KBM-7 (cell line): ENCODE results near the gene ABCC1.

ENCODE experiments used
- DNase-seq: peaks from one replicate; pipeline ENCODE4 v3.0.0-alpha.2; 2015
- in situ Hi-C: fragments of 300-500 bp; cut with MboI; formaldehyde crosslinking; loops from 2 replicates; pipeline ENCODE4 v1.14.3; 2020; ENCODE audit warnings: low sequenced_read_pairs, low pct_unique_long_range_greater_than_20kb, mixed read lengths

The ABCC1 gene

DNA sequence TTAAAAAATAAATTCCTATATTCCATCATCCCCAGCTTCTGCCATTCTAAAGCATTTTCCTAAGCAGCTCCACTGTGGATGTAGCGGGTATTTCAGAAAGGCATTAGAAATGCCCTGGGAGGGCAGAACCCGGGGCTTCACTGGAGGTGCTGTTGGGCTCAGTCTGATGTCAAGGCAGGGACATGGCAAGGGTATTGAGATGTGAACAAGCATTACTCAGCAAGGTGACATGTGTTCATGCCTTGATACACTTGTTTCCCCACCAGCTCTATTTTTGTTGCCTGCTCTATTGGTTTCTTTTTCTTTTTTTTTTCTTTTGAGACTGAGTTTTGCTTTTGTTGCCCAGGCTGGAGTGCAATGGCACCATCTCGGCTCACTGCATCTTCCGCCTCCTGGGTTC lies 35.7 kb downstream of the ABCC1 start:
- DNase-seq: no peak
- in situ Hi-C loops: no loop called here

DNA sequence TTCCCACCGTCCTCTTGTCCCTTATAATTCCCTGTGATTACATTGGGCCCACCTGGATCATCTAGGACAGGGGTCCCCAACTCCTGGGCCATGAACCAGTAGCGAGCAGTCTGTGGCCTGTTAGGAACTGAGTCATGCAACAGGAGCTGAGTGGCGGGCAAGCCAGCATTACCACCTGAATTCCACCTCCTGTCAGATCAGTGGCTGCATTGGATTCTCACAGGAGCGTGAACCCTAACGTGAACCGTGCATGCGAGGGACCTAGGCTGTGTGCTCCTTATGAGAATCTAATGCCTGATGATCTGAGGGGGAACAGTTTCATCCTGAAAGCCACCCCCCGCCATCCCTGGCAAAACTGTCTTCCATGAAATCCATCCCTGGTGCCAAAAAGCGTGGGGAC lies 36.8 kb downstream of the ABCC1 start:
- in situ Hi-C loops: no loop called here

DNA sequence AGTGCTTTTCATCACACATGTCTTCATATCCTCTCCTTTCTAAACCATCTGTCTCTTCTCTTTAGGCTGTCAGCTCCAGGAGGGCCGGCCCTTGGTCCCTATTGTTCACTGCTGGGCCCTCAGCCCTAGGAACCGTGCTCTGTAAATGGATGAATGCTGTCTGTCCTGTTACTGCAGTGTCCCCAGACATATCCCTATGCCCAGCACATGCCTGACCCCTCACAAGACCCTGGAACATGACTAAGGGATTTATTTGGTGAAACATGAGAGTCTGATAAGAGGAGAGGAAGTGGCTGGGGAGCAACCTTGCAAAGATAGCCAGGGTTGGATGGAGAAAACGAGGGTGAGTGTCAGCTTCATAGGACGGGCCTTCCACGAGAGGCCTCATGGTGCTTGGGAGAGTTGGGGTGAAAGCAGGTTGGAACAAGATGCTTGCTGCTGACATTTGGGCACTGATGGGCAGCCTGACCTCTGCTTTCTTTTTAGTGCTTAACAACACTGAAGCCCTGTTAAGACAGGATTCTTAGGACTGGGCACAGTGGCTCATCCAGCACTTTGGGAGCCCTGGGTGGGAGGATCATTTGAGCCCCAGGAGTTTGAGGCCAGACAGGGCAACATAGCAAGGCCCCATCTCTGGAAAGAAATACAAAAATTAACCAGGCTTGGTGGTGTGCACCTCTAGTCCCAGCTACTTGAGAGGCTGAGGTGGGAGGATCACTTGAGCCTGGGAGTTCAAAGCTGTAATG lies 39.0 kb downstream of the ABCC1 start:
- in situ Hi-C loops: no loop called here
- peak; percentile 68 for DNase-seq

More for the DNA sequence above, 36.8 kb downstream of the ABCC1 start:
- DNase-seq: no peak

DNA sequence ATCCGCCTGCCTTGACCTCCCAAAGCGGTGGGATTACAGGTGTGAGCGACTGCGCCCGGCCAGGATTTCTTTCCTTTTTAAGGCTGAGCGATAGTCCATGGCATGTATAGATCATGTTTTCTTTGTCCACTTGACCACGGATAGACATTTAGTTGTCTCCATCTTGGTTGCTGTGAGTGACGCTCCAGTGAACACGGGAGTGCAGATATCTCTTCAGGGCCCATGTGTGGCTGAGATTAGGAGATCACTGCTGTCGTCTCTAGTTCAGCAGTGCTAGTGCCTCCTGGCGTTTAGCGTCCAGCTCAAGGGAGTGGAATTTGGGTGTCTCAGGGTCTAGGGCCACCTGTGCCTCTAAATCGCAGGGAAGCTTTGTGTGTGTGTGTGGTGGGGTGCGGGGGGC lies 41.5 kb downstream of the ABCC1 start:
- in situ Hi-C loops: no loop called here
- no peak for DNase-seq

DNA sequence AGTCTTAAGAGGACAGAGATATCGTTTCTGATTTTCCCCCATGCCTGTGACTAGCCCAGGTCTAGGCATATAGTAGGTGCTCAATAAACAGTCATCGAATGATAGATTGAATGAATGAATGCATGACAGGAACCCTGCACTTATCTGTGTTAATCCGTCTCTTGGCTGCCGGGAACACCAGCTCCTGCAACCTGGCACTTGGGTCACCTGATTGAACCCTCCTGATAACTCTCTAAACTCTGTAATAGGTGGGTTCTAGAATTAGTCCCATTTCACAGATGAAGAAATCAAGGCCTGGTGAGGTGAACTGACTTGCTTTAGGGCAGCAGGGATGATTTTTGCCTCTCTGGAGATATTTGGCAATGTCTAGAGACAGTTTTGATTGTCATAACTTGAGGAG lies 43.7 kb downstream of the ABCC1 start:
- in situ Hi-C loops: no loop called here
- DNase-seq: no peak

DNA sequence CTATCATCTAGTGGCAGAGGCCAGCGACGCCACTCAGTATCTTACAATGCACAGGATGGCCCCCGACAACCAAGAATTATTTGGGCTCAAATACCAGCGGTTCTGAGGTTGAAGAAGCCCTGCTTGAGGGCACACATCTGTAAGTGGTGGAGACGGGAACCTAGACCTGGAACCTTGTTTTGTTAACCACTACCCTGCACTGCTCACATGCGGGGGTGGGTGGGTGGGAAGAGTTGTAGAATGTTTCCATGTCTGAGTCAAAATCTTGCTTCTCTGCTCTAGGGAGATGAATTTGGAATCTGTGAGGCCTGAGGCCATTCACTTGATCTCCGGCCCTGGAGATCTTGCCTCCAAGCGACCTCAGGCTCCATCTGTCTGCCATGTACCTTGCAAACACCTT lies 44.1 kb downstream of the ABCC1 start:
- in situ Hi-C loops: no loop called here
- no peak for DNase-seq

DNA sequence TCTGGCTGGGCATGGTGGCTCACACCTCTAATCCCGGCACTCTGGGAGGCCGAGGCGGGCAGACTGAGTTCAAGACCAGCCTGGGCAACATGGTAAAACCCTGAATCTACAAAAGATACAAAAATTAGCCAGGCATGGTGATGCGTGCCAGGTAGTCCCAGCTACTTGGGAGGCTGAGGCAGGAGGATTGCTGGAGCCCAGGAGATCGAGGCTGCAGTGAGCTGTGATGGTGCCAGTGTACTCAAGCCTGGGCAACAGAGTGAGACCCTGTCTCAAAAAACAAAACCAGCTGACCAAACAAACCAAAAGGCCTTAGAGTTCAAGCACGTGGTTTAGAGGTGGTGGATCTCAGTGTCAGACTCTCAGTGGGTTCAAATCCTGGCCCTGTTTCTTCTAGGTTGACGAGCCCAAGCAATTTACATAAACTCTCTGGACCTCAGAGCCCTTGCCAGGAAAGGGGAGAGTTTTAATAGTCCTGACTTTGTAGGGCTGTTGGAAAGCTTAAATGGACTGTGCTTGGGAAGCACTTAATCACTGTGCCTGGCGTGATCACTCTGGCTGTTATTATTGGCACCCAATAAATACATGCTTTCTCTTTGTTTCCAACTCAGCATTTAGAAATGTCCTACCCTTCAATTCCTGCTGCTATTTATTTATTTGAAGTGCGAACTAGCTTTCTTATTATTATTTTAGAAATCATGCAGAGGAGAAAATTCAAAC lies 44.7 kb downstream of the ABCC1 start:
- in situ Hi-C loops: no loop called here

DNA sequence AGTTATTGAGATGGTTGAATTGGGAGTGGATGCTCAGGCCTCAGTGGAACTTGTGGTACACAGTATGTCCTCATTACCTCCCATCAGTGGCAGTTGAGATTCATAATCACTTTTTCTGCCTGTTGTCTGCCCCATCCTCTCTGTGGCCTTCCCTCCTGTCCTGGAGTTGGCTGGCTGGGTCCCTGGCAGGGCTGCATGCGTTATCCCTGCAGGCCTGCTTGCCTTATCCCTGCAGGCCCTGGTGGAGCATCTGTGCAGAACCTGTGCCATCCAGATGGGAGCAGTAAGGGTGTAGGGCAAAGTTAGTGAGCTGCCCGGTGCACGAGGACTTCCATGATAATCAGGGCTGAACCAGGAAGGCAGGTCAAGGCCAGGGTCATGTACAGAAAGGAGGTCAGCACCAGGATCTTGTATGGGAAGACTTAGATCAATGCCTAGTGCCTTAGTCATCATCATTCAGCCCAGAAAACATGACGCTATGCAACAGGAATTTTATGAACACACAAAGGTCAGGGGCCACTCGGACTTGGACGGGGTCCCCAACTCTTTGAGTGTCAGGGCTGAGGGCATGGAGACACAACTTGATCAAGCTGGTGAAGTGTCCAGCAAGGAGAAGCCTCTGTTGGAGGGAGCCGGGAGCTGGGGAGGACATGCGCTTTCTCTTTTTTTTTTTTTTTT lies 47.2 kb downstream of the ABCC1 start:
- no peak for DNase-seq
- in situ Hi-C loops: no loop called here

More for the DNA sequence above, 44.7 kb downstream of the ABCC1 start:
- DNase-seq: no peak

DNA sequence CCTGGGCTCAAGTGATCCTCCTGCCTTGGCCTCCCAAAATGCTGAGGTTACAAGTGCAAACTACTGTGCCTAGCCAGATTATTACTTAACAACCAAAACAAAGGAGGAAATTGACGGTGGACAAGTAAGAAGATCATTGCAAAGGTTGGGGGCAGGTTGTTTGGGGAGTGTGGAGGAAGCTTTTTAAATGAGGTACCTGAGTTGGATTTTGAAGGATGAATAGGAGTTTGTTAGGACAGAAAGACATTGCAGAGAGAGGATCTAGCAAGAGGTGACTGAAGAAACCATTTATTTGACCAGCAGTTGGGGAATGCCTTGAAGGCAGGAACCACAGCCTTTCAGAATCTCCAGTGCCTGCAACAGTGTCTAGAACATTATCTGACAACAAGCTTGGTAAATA lies 51.3 kb downstream of the ABCC1 start:
- in situ Hi-C loops: no loop called here

DNA sequence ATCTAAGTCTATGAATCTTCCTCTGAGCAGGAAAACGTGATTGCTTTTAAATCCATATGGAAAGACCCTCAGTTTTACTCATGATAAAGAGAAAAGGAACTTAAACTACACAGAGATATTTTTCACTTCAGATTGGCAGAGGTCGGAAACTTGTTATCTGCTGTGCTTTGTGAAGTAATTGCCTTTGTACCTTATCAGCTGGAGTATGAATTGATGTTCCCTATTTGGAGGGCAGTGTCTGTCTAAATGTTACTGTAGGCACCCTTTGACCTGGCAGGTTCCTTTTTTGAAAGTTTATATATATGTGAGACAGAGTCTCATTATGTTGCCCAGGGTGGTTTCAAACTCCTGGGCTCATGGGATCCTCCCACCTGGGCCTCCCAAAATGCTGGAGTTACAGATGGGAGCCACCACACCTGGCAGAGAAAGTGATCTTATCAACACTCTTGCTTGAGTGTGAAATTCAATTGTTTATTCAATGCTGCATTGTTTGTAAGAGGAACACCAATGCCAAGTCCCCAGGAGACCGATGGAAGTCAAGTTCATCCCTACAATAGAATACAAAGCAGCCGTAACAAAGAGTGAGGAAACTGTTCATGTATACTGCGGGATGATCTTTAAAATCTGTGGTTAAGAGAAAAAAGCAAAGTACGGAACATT lies 52.3 kb downstream of the ABCC1 start:
- peak; percentile 37 for DNase-seq
- in situ Hi-C loops: no loop called here

More for the DNA sequence above, 51.3 kb downstream of the ABCC1 start:
- no peak for DNase-seq

DNA sequence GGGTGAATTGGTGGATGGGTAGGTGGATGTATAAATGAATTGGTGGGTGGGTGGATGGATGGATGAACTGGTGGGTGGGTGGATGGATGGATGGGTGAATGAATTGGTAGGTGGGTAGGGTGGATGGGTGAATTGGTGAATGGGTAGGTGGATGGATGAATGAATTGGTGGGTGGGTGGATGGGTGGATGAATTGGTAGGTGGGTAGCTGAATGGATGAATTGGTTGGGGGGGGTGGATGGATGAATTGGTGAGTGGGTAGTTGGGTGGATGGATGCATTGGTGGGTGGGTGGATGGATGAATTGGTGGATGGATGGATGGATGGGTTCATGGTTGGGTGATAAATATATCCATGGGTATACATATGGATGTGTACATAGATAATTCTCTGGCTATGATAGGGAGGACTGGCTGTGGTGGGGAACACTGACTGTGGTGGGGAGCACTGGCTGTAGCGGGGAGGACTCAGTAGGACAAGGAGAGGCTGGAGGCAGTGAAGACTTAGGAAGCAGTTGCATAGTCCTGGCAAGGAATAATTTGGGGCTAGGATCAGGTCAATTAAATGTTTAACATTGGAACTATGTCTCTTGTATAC lies 54.4 kb downstream of the ABCC1 start:
- in situ Hi-C loops: no loop called here
- DNase-seq: no peak

DNA sequence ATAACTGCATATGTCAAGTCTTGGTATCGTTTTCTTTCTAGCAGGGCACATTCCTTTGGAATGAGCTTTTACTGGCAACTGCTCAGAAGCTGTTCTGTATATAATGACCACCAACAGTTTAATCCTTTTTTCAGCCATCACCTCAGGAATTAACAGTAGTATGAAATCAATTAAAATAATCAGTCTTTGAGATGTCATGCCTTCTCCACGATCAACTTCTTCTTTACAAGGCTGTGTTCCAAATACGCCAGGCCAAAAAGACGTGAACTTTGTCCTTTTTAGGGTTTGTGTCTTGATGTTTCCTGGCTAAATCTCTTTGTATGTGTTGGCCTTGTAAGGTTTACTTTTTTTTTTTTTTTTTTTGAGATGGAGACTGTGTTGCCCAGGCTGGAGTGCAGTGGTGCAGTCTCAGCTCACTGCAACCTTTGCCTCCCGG lies 54.9 kb downstream of the ABCC1 start:
- DNase-seq: no peak
- in situ Hi-C loops: no loop called here

DNA sequence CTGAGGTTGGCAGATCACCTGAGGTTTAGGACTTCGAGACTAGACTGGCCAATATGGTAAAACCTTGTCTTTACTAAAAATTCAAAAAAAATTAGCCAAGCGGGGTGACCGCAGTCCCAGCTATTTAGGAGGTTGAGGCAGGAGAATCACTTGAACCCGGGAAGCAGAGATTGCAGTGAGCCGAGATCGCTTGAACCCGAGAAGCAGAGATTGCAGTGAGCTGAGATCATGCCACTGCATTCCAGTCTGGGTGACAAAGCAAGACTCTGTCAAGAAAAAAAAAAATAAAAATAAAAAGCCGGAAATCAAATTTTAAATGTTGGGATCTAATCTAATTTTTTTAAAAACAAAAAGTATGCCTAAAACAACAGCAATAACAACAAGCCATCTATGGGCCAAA lies 56.3 kb downstream of the ABCC1 start:
- in situ Hi-C loops: no loop called here

DNA sequence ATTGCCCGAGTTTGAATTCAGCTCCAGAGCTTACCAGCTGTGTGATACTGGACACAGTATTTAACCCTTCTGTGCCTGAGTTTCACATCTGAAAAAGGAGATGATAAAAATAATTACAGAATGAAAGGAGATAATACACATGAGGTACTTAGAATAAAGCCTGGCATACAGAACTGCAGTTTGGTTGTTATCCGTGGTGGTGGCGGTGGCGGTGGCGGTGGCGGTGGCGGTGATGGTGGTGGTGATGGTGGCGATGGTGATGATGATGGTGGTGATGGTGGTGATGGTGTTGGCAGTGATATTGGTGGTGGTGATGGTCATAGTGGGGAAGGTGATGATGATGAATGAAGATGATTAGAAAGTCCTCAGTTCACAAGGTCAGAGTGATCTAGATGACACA lies 57.2 kb downstream of the ABCC1 start:
- no peak for DNase-seq
- in situ Hi-C loops: no loop called here

More for the DNA sequence above, 56.3 kb downstream of the ABCC1 start:
- no peak for DNase-seq

DNA sequence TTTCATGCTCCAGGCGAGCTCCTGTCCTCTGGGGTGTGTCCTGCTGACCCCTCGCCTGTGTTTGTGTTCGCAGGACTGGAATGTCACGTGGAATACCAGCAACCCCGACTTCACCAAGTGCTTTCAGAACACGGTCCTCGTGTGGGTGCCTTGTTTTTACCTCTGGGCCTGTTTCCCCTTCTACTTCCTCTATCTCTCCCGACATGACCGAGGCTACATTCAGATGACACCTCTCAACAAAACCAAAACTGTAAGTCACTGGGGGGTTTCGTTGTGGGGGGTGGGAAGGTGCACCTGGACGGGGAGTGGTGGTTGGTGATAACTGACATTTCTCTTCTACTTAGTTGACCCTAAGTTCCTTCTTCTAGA lies 58.3 kb downstream of the ABCC1 start:
- DNase-seq: peak; percentile 85
- in situ Hi-C loops: no loop called here

DNA sequence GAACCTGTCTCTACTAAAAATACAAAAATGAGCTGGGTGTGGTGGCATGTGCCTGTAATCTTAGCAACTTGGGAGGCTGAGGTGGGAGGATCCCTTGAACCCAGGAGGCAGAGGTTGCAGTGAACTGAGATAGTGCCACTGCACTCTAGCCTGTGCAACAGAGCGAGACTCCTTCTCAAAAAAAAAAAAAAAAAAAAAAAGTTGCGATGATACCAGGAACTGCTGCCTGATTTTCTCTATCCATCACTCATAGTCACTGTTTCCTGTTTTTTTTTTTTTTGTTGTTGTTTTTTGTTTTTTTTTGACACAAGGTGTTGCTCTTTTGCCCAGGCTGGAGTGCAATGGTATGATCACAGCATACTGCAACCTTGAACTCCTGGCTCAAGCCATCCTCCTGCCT lies 59.2 kb downstream of the ABCC1 start:
- in situ Hi-C loops: no loop called here
- DNase-seq: no peak

DNA sequence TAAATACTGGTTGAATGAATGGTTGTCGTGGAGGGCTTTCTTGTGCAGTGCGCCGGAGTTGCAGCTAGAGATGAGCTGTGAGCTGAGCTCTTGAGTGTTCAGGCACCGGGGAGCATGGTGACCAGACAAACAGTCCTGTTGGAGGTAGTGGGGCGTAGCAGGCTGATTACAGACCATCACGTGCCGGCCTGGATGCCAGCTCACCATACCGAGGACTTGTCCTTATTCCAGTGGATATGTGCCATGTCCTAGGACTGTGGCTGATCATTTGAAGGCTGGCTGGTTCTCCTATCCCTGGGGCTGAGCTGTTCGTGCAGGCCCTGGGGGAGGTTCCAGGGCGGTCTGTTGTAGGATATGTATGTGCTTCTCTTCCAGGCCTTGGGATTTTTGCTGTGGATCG lies 60.0 kb downstream of the ABCC1 start:
- in situ Hi-C loops: no loop called here
- DNase-seq: no peak

DNA sequence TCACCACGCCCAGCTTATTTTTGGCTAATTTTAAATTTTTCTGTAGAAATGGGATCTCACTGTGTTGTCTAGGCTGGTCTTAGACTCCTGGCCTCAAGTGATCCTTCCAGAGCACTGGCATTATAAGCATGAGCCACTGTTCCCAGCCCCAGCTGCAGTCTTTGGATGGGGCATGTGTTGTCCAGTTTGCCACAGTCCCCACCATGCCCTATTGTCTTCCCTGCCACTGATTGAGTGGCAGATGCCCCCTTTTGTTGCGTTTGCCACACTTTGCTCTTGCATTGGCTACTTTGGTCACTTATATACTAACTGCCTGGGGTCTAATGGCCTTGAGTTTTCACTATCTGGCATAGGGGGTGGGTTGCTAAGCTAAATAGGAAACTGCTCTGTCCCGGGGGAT lies 60.8 kb downstream of the ABCC1 start:
- no peak for DNase-seq
- in situ Hi-C loops: no loop called here

DNA sequence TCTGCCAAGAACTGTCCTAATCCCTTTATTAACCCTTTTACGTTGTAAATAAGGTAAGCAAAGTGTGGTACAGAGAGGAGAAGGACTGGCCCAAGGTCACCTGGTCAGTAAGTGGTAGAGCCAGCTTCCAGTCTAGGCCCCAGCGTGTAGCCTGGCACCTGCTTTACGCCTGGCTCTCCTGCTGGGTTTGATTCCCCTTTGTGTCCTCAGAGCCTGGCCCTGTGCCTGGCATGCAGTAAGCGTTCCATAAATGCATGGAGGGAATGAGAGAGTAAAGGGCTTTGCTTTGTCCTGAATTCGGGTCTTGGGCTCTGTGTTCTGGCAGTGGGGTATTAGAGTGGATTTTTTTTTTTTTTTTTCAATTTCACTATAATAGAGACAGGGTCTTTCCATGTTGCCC lies 62.7 kb downstream of the ABCC1 start:
- no peak for DNase-seq
- in situ Hi-C loops: no loop called here
